GM23338 (cell line): Measurements from ENCODE around the gene BRI3. TPM values are rescaled to one million over a fixed set of nuclear protein-coding genes. Genes with fewer than 3 reads are reported as not detected.

Source experiments
- ATAC-seq: fragments of 200-7000 bp; cut with Tn5 transposase; 3 replicates; pipeline ENCODE4 v1.9.1; 2020
- DNase-seq: peaks from one replicate; pipeline ENCODE4 v3.0.0-alpha.2; 2015; ENCODE audit warnings: low spot score
- H2AFZ ChIP-seq: fragments of 200-600 bp; sonication (generic); 2 replicates; pipeline ENCODE4 v1.8.0; 2016; ENCODE audit warnings: antibody characterized with exemption, mild to moderate bottlenecking, moderate library complexity
- H3F3A ChIP-seq: fragments of 200-600 bp; sonication (generic); replicated peaks from 2 replicates; pipeline ENCODE4 v1.8.0; 2017; ENCODE audit warnings: antibody characterized with exemption, mixed run types, low read depth
- H3K27ac ChIP-seq: fragments of 200-600 bp; sonication (generic); 2 replicates; pipeline ENCODE4 v1.6.1; 2016; ENCODE audit warnings: low read depth
- H3K27me3 ChIP-seq: fragments of 200-600 bp; sonication (generic); 2 replicates; pipeline ENCODE4 v1.8.0; 2016; ENCODE audit warnings: mild to moderate bottlenecking, mixed run types, moderate library complexity; ENCODE audit not compliant: insufficient read depth
- H3K36me3 ChIP-seq: fragments of 200-600 bp; sonication (generic); 2 replicates; pipeline ENCODE4 v1.8.0; 2016; ENCODE audit warnings: mild to moderate bottlenecking; ENCODE audit not compliant: insufficient read depth
- H3K4me1 ChIP-seq: fragments of 200-600 bp; sonication (generic); 2 replicates; pipeline ENCODE4 v1.8.0; 2016; ENCODE audit warnings: mild to moderate bottlenecking, moderate library complexity; ENCODE audit not compliant: insufficient read depth
- H3K4me2 ChIP-seq: fragments of 200-600 bp; sonication (generic); 2 replicates; pipeline ENCODE4 v1.7.1; 2017; ENCODE audit warnings: mixed run types
- H3K4me3 ChIP-seq: fragments of 200-600 bp; sonication (generic); 2 replicates; pipeline ENCODE4 v1.6.1; 2016; ENCODE audit warnings: mixed run types
- H3K79me2 ChIP-seq: fragments of 200-600 bp; sonication (generic); replicated peaks from 2 replicates; pipeline ENCODE4 v1.8.0; 2017; ENCODE audit warnings: mild to moderate bottlenecking; ENCODE audit not compliant: insufficient read depth
- H3K9me2 ChIP-seq: fragments of 200-600 bp; sonication (generic); 2 replicates; pipeline ENCODE4 v1.8.0; 2017; ENCODE audit not compliant: insufficient read depth
- H4K20me1 ChIP-seq: fragments of 200-600 bp; sonication (generic); replicated peaks from 2 replicates; pipeline ENCODE4 v1.8.0; 2017; ENCODE audit warnings: mild to moderate bottlenecking; ENCODE audit not compliant: insufficient read depth
- H3K27ac Mint-ChIP-seq: 2 replicates; pipeline ENCODE4 v1.8.0; 2020; ENCODE audit warnings: inconsistent platforms, mild to moderate bottlenecking, moderate library complexity, mixed read lengths
- H3K27me3 Mint-ChIP-seq: 3 replicates; pipeline ENCODE4 v1.8.0; 2022; ENCODE audit warnings: low read depth, mild to moderate bottlenecking, moderate library complexity, mixed read lengths, inconsistent platforms; ENCODE audit not compliant: insufficient read depth, poor library complexity
- H3K36me3 Mint-ChIP-seq: 3 replicates; pipeline ENCODE4 v1.8.0; 2021; ENCODE audit warnings: low read depth, mild to moderate bottlenecking, inconsistent platforms, moderate library complexity, mixed read lengths
- H3K4me1 Mint-ChIP-seq: 3 replicates; pipeline ENCODE4 v1.8.0; 2020; ENCODE audit warnings: mild to moderate bottlenecking, inconsistent platforms, mixed read lengths
- H3K4me3 Mint-ChIP-seq: 3 replicates; pipeline ENCODE4 v1.8.0; 2021; ENCODE audit warnings: moderate library complexity, mild to moderate bottlenecking, inconsistent platforms, mixed read lengths
- H3K9me3 Mint-ChIP-seq: 3 replicates; pipeline ENCODE4 v1.8.0; 2020; ENCODE audit warnings: moderate library complexity, mild to moderate bottlenecking, inconsistent platforms, mixed read lengths
- CREB1 ChIP-seq: fragments of 250-450 bp; sonication (Bioruptor Pico); IDR thresholded peaks from 2 replicates; pipeline ENCODE4 v1.5.0; 2020; ENCODE audit warnings: low read depth, mild to moderate bottlenecking, moderate library complexity
- EZH2 ChIP-seq: fragments of 200-600 bp; sonication (generic); IDR thresholded peaks from one replicate; pipeline ENCODE4 v1.8.0; 2017; ENCODE audit warnings: antibody characterized with exemption, mild to moderate bottlenecking, low read depth; ENCODE audit not compliant: unreplicated experiment
- EZH2phosphoT487 ChIP-seq: fragments of 200-600 bp; sonication (generic); IDR thresholded peaks from one replicate; pipeline ENCODE4 v1.8.1; 2018; ENCODE audit warnings: antibody characterized with exemption; ENCODE audit not compliant: unreplicated experiment
- NANOG ChIP-seq: IDR thresholded peaks from 2 replicates; pipeline ENCODE4 v1.6.1; 2016; ENCODE audit warnings: antibody characterized with exemption, borderline replicate concordance
- POLR2AphosphoS5 ChIP-seq: IDR thresholded peaks from 2 replicates; pipeline ENCODE4 v1.6.1; 2016; ENCODE audit warnings: antibody characterized with exemption, low read depth
- STAT1 ChIP-seq: IDR thresholded peaks from one replicate; pipeline ENCODE4 v1.6.1; 2016; ENCODE audit warnings: antibody characterized with exemption; ENCODE audit not compliant: unreplicated experiment
- ZNF114 ChIP-seq: fragments of 250-450 bp; sonication (Bioruptor Pico); IDR thresholded peaks from 2 replicates; pipeline ENCODE4 v1.5.0; 2020; ENCODE audit warnings: mild to moderate bottlenecking, moderate library complexity
- ZNF331 ChIP-seq: fragments of 250-450 bp; sonication (Bioruptor Pico); IDR thresholded peaks from 2 replicates; pipeline ENCODE4 v1.5.0; 2020; ENCODE audit warnings: low read depth, mild to moderate bottlenecking, moderate library complexity
- polyA plus RNA-seq: library from polyadenylated mRNA; unstranded; fragments of >200 nt; fragmentation: Nextera tagmentation; extraction: Ambion mirVana; gene quantifications from 2 replicates; pipeline ENCODE4 v1.2.1, GENCODE V29; 2016
- total RNA-seq: library from RNA; depleted of rRNA; stranded (reverse); fragments of >200 nt; shearing (Covaris generic); gene quantifications from 2 replicates; pipeline ENCODE4 v1.2.3, GENCODE V29; 2014
- TF ChIP-seq, protein P1 (sequence below): fragments of 250-450 bp; sonication (Bioruptor Pico); IDR thresholded peaks from 2 replicates; pipeline ENCODE4 v1.5.0; 2020; ENCODE audit warnings: mild to moderate bottlenecking, moderate library complexity
- TF ChIP-seq, protein P2 (sequence below), 2 experiments: fragments of 200-600 bp in 1 of 2; sonication (generic) in 1 of 2; conservative IDR thresholded peaks; 2 replicates each; pipeline versions ENCODE4 v1.5.1 to v1.6.1; 2016 to 2017; ENCODE audit warnings: antibody characterized with exemption in 2 of 2, low read depth in 2 of 2, mild to moderate bottlenecking in 2 of 2, moderate library complexity in 1 of 2
- TF ChIP-seq, protein P3 (sequence below): IDR thresholded peaks from one replicate; pipeline ENCODE4 v1.6.1; 2018; ENCODE audit warnings: antibody characterized with exemption; ENCODE audit not compliant: unreplicated experiment
- TF ChIP-seq, protein P4 (sequence below): IDR thresholded peaks from 2 replicates; pipeline ENCODE4 v1.6.1; 2016; ENCODE audit warnings: antibody characterized with exemption

The BRI3 gene
- total and polyA plus RNA-seq, 2 experiments from 2014 or later, result 21.7 to 66.1 TPM

DNA sequence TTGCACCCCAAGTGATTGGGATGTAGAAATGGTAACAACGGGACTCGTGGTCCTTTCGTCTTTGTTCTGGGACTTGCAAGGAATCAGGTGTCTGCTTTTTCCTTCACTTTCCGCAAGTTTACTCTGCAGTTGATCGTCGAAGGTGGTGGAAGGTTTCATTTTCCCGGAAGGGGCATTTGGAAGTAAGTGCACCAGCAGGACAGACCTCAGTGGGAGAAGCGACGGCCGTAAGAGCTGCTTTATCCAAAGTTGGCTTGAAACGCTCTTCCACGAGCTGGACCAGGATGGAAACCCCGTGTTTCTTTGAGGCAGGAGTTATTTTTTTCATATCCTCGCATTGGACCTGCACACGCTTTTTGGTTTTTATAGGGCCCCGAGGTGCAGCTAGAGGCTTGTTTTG lies 1.2 kb downstream of the BRI3 start (continued):
- TF ChIP-seq, protein P1, sequence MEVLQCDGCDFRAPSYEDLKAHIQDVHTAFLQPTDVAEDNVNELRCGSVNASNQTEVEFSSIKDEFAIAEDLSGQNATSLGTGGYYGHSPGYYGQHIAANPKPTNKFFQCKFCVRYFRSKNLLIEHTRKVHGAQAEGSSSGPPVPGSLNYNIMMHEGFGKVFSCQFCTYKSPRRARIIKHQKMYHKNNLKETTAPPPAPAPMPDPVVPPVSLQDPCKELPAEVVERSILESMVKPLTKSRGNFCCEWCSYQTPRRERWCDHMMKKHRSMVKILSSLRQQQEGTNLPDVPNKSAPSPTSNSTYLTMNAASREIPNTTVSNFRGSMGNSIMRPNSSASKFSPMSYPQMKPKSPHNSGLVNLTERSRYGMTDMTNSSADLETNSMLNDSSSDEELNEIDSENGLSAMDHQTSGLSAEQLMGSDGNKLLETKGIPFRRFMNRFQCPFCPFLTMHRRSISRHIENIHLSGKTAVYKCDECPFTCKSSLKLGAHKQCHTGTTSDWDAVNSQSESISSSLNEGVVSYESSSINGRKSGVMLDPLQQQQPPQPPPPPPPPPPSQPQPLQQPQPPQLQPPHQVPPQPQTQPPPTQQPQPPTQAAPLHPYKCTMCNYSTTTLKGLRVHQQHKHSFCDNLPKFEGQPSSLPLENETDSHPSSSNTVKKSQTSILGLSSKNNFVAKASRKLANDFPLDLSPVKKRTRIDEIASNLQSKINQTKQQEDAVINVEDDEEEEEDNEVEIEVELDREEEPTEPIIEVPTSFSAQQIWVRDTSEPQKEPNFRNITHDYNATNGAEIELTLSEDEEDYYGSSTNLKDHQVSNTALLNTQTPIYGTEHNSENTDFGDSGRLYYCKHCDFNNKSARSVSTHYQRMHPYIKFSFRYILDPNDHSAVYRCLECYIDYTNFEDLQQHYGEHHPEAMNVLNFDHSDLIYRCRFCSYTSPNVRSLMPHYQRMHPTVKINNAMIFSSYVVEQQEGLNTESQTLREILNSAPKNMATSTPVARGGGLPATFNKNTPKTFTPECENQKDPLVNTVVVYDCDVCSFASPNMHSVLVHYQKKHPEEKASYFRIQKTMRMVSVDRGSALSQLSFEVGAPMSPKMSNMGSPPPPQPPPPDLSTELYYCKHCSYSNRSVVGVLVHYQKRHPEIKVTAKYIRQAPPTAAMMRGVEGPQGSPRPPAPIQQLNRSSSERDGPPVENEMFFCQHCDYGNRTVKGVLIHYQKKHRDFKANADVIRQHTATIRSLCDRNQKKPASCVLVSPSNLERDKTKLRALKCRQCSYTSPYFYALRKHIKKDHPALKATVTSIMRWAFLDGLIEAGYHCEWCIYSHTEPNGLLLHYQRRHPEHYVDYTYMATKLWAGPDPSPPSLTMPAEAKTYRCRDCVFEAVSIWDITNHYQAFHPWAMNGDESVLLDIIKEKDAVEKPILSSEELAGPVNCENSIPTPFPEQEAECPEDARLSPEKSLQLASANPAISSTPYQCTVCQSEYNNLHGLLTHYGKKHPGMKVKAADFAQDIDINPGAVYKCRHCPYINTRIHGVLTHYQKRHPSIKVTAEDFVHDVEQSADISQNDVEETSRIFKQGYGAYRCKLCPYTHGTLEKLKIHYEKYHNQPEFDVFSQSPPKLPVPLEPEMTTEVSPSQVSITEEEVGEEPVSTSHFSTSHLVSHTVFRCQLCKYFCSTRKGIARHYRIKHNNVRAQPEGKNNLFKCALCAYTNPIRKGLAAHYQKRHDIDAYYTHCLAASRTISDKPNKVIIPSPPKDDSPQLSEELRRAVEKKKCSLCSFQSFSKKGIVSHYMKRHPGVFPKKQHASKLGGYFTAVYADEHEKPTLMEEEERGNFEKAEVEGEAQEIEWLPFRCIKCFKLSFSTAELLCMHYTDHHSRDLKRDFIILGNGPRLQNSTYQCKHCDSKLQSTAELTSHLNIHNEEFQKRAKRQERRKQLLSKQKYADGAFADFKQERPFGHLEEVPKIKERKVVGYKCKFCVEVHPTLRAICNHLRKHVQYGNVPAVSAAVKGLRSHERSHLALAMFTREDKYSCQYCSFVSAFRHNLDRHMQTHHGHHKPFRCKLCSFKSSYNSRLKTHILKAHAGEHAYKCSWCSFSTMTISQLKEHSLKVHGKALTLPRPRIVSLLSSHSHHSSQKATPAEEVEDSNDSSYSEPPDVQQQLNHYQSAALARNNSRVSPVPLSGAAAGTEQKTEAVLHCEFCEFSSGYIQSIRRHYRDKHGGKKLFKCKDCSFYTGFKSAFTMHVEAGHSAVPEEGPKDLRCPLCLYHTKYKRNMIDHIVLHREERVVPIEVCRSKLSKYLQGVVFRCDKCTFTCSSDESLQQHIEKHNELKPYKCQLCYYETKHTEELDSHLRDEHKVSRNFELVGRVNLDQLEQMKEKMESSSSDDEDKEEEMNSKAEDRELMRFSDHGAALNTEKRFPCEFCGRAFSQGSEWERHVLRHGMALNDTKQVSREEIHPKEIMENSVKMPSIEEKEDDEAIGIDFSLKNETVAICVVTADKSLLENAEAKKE, result no peak

DNA sequence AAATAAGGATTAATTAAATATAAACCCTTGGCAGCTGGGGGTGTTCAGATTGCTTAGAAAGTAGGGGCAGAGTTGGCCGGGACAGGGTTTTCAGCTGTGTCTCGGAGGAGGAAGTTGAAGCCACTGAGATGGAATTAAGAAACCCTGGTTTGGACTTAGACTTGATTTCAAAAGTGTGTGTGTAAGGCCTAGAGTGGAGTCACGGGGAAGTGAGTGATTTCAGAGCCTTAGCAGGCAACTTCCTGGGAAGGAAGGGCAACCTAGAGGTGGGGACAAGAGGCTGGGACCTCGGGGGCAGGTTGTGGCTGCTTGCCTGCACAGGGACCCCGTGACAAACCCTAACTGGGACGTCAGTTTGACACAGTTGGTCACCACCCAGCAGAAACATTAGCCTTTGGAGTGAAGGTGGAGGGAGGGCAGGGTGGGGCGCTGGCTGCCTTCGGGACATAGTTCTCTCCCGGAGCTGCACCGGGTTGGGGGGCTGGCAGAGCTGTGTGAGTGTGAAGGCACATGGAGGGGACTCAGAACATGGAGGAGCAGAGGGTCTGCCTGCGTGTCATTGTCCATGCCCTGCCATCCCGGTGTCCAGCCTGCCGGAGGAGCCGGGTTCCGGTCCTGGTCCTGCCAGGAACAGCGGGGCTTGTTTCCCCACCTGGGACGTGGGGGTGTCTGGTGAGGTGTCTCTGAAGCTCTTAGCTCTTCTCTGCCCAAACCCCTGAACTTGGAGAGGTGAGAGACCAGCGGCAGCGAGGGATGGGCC lies 1.8 kb downstream of the BRI3 start:
- Mint-ChIP-seq H3K4me3 (peak overlapping the region; percentile 93), H3K9me3 (no peaks in the 10 kb centered on the region; the same call in 2 of the 3 replicates), H3K4me1 (peaks cover 39% of the 10 kb centered on the region), H3K36me3 (peaks cover 8% of the 10 kb centered on the region), H3K27ac (no peak overlapping the region), H3K27me3 (peaks cover 15% of the 10 kb centered on the region)
- ATAC-seq (no peak), DNase-seq (no peak)
- Histone ChIP-seq H3K4me1 (peaks cover 30% of the 10 kb centered on the region), H3F3A (0 out of 2 replicates have a peak, but pooled peaks cover 4% of the 10 kb centered on the region), H3K27ac (no peak overlapping the region), H3K27me3 (no peaks in the 10 kb centered on the region), H3K36me3 (no peaks in the 10 kb centered on the region), H3K9me2 (no peaks in the 10 kb centered on the region), H3K79me2 (peaks cover 49% of the 10 kb centered on the region), H2AFZ (no peak overlapping the region), H3K4me3 (peak overlapping the region; percentile 83), H3K4me2 (peak overlapping the region; percentile 90), H4K20me1 (peaks cover 14% of the 10 kb centered on the region; the same call in 1 of the 2 replicates)
- TF ChIP-seq, protein P2, sequence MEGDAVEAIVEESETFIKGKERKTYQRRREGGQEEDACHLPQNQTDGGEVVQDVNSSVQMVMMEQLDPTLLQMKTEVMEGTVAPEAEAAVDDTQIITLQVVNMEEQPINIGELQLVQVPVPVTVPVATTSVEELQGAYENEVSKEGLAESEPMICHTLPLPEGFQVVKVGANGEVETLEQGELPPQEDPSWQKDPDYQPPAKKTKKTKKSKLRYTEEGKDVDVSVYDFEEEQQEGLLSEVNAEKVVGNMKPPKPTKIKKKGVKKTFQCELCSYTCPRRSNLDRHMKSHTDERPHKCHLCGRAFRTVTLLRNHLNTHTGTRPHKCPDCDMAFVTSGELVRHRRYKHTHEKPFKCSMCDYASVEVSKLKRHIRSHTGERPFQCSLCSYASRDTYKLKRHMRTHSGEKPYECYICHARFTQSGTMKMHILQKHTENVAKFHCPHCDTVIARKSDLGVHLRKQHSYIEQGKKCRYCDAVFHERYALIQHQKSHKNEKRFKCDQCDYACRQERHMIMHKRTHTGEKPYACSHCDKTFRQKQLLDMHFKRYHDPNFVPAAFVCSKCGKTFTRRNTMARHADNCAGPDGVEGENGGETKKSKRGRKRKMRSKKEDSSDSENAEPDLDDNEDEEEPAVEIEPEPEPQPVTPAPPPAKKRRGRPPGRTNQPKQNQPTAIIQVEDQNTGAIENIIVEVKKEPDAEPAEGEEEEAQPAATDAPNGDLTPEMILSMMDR (conservative IDR thresholded peaks at IDR 0.05; ENCODE audit: low read depth in 2 of 2), result no peak
- TF ChIP-seq POLR2AphosphoS5 (no peak), EZH2phosphoT487 (no peak), ZNF114 (CRISPR knock-in tag) (no peak), EZH2 (no peak), ZNF331 (CRISPR knock-in tag) (no peak), NANOG (no peak), CREB1 (CRISPR knock-in tag) (no peak), STAT1 (no peak)
- TF ChIP-seq, protein P3, sequence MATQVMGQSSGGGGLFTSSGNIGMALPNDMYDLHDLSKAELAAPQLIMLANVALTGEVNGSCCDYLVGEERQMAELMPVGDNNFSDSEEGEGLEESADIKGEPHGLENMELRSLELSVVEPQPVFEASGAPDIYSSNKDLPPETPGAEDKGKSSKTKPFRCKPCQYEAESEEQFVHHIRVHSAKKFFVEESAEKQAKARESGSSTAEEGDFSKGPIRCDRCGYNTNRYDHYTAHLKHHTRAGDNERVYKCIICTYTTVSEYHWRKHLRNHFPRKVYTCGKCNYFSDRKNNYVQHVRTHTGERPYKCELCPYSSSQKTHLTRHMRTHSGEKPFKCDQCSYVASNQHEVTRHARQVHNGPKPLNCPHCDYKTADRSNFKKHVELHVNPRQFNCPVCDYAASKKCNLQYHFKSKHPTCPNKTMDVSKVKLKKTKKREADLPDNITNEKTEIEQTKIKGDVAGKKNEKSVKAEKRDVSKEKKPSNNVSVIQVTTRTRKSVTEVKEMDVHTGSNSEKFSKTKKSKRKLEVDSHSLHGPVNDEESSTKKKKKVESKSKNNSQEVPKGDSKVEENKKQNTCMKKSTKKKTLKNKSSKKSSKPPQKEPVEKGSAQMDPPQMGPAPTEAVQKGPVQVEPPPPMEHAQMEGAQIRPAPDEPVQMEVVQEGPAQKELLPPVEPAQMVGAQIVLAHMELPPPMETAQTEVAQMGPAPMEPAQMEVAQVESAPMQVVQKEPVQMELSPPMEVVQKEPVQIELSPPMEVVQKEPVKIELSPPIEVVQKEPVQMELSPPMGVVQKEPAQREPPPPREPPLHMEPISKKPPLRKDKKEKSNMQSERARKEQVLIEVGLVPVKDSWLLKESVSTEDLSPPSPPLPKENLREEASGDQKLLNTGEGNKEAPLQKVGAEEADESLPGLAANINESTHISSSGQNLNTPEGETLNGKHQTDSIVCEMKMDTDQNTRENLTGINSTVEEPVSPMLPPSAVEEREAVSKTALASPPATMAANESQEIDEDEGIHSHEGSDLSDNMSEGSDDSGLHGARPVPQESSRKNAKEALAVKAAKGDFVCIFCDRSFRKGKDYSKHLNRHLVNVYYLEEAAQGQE, result no peak
- TF ChIP-seq, protein P4, sequence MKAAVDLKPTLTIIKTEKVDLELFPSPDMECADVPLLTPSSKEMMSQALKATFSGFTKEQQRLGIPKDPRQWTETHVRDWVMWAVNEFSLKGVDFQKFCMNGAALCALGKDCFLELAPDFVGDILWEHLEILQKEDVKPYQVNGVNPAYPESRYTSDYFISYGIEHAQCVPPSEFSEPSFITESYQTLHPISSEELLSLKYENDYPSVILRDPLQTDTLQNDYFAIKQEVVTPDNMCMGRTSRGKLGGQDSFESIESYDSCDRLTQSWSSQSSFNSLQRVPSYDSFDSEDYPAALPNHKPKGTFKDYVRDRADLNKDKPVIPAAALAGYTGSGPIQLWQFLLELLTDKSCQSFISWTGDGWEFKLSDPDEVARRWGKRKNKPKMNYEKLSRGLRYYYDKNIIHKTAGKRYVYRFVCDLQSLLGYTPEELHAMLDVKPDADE, result no peak
